Measurements from ENCODE around the gene SHISA5.

The SHISA5 gene

GRCh38 chr3:48456456-48456855 lies 47.5 kb downstream of the SHISA5 start:
- no peak for DNase-seq

- no peak for DNase-seq
Observed at GRCh38 chr3:48451270-48451669, 52.7 kb downstream of the SHISA5 start.

- DNase-seq = peak; percentile 93
Observed at GRCh38 chr3:48446425-48447193, 57.4 kb downstream of the SHISA5 start, which contains the start of gene ATRIP. ATRIP (plus strand) TSS chr3:48446737; CDS start chr3:48446846, 109 bp downstream.

GRCh38 chr3:48446043-48446424 lies 57.9 kb downstream of the SHISA5 start:
- DNase-seq = no peak

GRCh38 chr3:48445277-48445882 lies 58.6 kb downstream of the SHISA5 start:
- DNase-seq = no peak

GRCh38 chr3:48441940-48442339 lies 62.0 kb downstream of the SHISA5 start:
- no peak for DNase-seq

GRCh38 chr3:48440590-48440958 lies 63.4 kb downstream of the SHISA5 start:
- DNase-seq = no peak

GRCh38 chr3:48439820-48440589 lies 64.0 kb downstream of the SHISA5 start, which contains the start of the genes CCDC51 and TMA7:
CCDC51 (minus strand) TSS chr3:48440119; CDS start chr3:48435128, 4,991 bp downstream.
TMA7 (plus strand) TSS chr3:48440257; CDS start chr3:48440297, 40 bp downstream.
- DNase-seq = peak; percentile 100

GRCh38 chr3:48437812-48438211 lies 66.2 kb downstream of the SHISA5 start:
- DNase-seq = no peak

- DNase-seq = no peak
Observed at GRCh38 chr3:48436855-48437254, 67.1 kb downstream of the SHISA5 start.

GRCh38 chr3:48436477-48436787 lies 67.5 kb downstream of the SHISA5 start:
- no peak for DNase-seq

- DNase-seq = peak; percentile 89
Observed at GRCh38 chr3:48435774-48436476, 68.0 kb downstream of the SHISA5 start.

- no peak for DNase-seq
Observed at GRCh38 chr3:48435223-48435595, 68.8 kb downstream of the SHISA5 start.

- no peak for DNase-seq
Observed at GRCh38 chr3:48434591-48435222, 69.3 kb downstream of the SHISA5 start.

- no peak for DNase-seq
Observed at GRCh38 chr3:48433472-48434118, 70.4 kb downstream of the SHISA5 start.

- no peak for DNase-seq
Observed at GRCh38 chr3:48432411-48433371, 71.3 kb downstream of the SHISA5 start.

GRCh38 chr3:48431224-48432029 lies 72.5 kb downstream of the SHISA5 start:
- no peak for DNase-seq

GRCh38 chr3:48430708-48431101 lies 73.3 kb downstream of the SHISA5 start:
- DNase-seq = no peak

- no peak for DNase-seq
Observed at GRCh38 chr3:48429960-48430707, 73.8 kb downstream of the SHISA5 start, which contains the start of gene PLXNB1. PLXNB1 (minus strand) TSS chr3:48430086; CDS start chr3:48424611, 5,475 bp downstream.

All from activated CD4-positive, alpha-beta T cell treated with anti-CD3 and anti-CD28 coated beads, Interleukin-2, Interleukin-6, amounts not matched to agents 100 ng/mL and 50 ng/mL, durations not matched to agents 16 hours and 8 hours (primary cell).